Bone marrow (tissue), 2 donors: Measurements from ENCODE around the gene PCDH9.

Source experiments
- DNase-seq, 2 donors: peaks; one replicate each; lab custom pipeline; 2025; lab: John Stamatoyannopoulos, UW

The PCDH9 gene

DNA sequence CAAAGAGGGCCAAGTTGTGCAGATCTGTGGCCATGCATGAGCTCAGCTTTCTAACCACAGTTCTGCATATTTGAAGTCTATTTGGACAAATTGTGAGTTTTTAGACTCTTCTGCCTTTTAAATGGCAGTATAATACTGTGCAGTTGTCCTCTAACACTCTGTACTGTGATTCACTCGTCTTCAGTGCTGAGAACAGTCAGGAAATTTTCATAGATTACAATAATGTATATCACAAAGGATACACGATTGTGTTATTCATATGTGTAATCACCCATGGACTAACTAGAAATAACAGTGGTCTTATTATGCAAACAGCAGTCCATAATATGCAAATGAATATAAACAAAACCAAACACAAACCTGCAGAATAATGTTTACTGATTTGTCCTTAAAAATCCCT lies 259.1 kb downstream of the PCDH9 start:
- DNase-seq: no peak

DNA sequence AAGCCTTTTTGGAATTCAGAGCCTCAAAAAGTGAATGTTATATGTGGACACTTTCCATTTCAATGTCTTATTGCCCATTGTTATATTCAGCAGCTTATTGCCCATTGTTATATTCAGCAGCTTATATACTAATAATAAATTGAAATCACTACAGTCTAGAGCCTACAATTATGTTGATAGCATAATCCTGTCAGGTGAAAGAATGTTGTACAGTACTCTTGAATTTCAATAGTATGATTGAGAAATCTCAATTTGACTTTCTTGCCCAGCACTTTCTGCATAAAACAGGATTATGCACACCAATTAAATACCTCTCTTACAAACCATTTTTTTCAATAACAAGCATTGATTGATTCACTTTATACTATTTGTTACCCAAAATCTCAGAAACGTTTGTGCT lies 260.8 kb downstream of the PCDH9 start:
- no peak for DNase-seq

DNA sequence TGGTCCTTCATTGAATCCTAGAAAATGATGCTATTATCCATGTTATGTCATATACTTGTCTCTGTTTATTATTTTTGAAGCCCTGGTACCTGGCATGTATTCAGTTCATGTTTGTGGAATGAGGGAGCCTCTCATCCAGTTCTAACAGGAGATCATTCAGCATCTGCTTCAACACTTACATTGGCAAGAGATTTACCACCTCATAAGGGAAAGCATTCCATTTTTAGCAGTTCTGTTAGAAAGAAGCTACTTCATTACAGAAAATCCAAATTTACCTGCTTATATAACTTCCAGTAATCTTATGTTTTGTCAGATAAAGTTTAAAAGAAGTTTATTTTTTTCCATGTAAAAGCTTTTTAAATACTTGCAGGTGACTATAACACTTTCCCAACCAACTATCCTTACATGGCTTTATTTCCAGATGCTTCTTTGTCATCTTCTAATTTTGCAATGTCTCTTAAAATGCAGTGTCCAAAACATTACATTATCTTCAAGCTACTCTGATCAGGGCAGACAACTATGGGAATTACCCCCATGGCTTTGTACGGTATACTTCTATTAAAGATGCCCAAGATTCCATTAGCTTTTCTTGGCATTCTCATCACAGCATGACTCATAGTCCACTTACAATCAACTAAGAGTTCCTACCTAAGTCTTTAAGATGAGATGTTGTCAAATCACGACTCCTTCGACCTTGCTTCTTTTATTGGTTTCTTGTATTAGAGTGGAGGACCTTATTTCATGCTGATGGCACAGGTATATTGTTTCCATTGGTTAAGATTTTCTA lies 262.1 kb downstream of the PCDH9 start:
- no peak for DNase-seq

DNA sequence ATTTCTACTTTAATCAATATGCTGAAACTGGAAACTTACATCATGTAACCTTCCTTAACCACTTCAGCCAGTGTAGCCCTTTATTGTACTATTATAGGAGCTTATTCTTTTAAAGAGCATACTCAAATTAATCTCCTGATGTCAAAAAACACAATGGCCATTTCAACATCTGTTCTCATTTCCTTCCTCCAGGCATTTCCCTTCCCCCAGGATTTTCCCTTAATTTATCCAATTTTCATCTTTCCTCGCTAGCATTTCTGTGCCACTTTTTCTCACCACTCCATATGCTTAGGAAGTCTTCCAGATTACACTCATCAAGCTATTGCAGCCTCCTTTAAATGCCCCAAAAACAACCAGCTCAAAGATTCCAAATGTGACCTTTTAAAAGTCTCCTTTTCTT lies 265.0 kb downstream of the PCDH9 start:
- no peak for DNase-seq

DNA sequence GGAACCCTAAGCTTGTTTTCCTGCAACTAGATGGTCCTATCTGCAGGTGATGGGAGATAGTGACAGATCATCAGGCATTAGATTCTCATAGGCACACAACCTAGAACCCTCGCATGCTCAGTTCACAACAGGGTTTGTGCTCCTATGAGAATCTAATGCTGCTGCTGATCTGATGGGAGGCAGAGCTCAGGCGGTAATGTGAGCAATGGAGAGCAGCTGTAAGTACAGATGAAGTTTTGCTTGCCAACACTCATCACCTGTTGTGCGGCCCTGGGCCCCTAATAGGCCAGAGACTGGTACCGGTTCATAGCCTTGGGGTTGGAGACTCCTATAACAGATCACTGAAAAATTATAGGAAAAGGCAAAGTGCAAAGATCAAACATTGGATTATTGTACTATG lies 267.2 kb downstream of the PCDH9 start:
- DNase-seq: no peak

DNA sequence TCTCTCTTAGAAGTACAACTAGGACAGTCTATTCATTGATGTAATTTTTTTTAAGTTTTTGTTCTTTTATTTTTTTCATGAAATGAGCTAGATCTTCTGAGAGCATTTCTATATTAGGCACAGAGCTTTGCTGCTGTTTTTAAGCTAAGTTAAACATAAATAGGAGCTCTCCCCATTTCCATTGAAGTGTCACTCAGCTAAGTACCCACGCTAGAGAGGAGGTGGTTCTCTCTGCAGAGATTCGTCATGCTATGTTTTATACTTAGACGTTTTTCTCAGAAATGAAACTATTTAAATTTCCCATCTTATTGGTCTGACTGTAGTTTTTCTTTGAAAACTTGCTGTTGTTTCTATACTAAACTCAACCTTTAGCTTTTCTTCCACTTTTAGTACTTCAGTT lies 271.5 kb downstream of the PCDH9 start:
- no peak for DNase-seq

DNA sequence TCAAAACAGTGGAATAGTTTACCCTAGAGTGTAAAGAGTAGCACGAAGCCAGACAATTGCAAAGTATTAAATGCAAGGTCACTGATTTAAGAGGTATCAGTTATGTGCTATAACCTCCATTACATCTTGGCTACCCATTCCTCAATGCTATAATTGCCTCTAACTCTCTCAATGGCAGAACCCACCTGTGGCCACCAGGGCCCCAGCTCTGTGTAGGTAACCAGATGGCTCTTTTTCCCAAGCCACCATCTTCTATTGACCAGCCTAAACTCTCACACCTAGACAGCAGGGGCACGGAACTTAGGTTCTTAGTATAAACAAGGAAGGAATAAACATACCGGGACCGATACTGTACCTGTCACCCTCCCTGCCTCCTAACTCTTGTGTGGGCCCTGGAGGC lies 277.6 kb downstream of the PCDH9 start:
- no peak for DNase-seq

DNA sequence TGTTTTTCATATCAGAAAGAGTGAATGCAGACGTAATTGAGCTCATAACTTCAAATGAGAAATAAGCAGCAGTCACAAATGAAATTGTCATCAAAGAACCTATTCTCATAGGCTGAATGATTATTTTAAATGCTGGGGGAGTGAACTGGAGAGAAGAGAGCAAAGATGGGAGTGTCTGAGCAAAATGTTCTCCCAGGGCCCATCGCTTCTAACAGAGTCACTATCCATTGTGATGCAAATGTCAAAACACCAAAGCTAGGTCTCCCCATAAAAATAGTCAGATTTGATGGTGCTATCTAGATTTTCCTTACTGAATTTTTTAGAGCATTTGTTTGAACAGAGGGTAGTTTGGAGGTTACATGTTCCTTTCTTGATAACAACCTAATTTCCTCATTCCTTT lies 278.7 kb downstream of the PCDH9 start:
- no peak for DNase-seq

DNA sequence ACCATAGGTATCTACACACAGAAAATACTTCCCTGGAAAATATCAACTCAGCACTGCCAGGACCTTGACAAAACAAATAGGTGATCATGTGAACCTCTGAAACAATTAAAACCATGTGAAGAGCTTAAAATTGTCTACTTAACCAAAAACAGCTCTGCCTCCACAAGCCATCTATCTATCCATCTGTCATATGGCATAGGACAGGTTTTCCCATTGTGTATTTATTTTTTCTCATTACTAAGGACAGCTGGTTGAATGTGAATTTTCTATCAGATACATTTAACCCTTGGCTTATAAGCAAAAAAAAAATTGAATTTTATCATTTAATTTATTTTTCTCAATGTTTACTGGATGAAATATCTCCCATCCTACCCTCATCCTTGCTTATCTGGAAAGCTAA lies 279.5 kb downstream of the PCDH9 start:
- DNase-seq: no peak

DNA sequence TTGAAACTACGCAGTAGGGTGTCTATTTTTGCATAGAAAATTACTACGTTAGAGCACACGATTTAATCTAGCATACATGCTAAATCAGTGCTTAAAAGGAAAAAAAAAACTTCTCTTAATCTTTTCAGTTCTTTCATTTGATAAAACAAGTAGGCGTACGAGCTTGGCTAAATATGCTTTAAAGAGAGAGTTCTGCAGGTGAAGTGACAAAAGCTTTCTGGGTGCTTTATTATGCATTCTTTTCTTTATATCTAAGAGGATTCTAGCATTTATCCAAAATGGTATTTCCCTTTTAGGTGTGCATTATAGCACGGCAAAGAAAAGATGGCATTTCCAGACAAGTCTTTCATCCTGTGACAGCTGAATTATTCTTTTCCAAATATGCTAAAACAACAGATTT lies 281.2 kb downstream of the PCDH9 start:
- DNase-seq: no peak

DNA sequence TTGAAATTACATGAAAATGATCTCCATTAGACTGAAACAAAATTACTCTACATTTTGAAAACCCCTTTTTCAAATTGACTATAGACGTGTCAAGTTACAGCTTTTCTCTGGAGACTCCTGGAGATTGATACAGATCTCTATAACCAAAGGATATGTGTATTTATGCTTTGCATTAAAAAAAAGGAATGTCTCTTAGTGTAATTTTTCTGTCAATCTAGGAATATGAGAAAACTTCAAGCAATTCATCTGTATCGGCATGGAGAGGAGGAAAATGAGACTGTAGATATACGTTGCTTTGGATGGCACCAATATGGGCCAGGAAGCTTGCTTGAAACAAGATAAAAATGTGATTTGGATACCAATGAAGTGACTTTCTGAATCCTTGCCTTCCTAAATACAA lies 286.6 kb downstream of the PCDH9 start:
- DNase-seq: no peak

DNA sequence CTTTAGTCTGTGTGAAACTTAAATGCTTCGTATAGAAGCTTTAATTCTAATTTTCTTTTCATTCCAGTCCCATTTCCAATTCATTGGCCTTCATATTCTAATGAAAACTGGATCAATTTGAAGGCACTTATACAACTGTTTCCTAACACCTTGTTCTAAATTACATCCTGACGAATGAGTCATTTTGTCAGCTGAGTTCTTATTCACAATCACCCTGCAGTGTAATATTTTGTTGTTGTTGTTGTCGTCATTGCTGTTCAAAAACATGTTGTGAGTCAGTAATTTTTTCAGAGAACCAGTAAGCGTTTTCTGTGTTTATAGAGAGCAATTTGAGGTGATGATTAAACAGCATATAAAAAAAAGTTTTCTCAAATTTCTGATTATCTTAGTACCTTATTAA lies 290.0 kb downstream of the PCDH9 start:
- DNase-seq: no peak

DNA sequence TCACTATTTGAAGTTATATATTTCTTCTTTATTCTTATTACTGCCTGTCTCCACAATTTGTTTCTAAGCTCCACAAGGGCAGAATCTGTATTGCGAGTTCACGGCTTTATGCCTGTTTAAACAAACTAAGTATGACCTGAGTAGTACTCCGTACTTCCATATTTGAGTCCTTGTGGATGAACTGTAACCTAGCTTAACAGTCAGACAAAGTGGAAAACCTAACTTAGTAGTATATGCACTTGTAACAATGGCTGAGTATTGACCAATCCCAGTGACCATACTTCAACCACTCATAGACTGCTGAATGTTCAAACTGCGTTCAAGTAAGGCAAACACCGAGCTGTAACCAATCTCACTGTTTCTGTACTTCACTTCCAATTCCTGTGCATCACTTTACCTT lies 292.7 kb downstream of the PCDH9 start:
- no peak for DNase-seq

DNA sequence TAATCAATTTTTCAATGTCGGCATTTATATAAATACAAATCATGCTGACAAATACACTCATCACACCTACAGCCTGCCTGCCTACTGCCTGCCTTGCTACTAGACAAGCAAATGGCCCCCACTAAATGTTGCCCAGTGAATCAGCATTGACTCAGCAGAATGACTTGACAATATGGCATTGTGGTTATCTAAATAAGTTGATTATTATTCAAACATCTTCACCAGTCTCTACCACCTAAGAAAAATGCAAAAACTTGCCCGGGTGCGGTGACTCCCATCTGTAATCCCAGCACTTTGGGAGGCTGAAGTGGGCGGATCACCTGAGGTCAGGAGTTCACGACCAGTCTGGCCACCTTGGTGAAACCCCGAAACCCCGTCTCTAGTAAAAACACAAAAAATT lies 296.1 kb downstream of the PCDH9 start:
- no peak for DNase-seq

DNA sequence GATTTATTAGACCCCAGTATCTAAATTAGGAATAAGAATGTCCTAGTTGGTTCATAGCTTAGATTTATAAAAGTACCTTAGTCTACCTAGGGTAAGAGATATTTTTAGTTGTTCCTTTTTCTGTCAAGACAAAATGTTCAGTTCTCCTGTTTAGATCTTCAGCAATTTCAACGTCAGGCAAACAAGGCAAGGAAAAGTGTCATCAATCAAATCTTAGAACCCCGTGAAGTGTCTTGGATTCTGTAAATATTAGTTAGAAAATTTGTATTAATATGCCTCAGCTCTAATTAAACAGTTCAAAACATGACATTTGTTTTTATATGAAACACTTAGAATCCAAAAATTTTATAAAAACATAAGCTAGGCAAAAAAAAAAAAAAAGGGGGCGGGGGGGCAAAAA lies 296.6 kb downstream of the PCDH9 start:
- no peak for DNase-seq

DNA sequence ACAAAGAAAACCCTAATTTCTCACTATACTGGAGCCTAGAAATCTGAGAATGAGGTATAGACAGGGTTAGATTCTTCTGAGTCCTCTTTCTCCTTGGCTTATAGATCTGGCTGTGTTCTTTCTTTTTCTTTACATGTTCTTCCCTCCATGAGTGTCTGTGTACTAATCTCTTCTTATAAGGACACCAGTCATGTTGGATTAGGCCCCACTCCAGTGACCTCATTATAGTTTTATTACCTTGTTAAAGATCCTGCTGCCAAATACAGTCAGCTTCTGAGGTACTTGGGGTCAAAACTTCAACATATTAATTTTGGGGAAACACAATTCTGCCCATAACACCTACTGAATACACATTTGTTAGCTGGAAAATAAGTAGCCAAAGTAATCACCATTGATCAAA lies 302.6 kb downstream of the PCDH9 start:
- DNase-seq: no peak

DNA sequence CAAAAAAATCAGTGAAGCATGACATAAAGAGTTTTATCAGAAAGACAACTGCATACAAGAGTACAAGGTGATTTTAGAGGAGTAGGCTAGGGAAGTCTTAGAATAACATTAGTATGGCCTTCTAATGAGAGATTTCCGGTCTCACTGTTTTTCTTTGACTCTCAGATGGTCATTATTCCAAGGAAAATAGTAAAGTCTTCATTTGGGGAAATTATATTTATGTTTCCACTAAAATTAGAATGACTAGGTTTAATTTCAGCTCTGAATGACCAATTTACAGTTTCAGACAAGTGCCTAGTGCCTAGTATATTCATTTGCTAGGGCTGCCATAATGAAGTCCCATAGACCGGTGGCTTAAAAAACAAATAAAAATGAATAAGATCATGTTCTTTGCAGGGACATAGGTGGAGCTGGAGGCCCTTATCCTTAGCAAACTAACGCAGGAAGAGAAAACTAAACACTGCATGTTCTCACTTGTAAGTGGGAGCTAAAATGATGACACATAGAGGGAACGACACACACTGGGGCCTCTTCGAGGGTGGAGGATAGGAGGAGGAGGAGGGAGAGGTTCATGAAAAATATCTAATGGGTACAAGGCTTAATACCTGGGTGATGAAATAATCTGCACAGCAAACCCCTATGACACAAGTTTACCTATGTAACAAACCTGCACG lies 303.1 kb downstream of the PCDH9 start:
- DNase-seq: no peak

DNA sequence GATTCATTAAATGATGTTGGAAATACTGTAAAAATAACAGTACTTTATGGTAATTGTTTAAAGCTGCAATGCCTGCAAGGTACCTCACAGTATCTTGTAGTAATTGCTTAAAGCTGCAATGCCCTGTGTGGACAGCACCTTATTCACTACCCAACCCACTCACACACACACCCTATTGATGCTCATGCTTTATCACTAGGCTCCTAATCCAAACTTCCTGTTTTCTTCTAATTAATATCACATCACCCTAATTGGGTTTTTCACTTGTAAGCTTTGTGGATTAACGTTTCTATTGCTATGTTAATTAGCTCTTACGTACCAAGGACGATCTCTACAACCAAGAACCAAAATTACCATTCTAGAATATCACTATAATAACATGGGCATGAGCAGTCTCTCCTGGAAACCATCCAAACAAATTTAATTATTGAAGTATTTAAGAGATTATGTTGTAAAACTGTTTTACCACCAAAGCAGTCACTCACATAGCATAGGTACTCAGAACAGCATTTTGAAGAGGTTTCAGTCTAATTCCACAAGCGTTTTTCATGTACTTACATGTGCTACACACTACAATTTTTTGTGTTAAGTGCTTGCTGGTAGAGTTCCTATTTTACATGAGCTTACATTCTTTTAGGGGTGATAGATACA lies 303.8 kb downstream of the PCDH9 start:
- DNase-seq: no peak

DNA sequence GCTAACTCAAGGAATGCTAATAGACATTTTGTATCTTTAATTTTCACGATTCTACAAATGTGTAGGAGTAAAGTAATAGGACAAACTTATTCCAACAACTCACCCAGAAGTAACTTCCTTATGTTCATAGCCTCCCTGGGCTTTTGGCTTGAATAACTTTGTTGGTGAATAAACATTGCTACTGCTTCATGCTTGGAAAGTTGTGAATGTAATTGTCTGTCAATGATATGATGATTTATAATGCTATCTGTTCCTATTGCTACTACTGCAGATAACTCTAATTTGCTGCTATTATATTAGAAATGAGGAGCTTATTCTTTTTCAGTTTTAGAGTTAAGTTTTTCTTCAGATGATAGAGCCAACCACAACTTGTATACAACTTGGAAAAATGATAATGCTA lies 307.7 kb downstream of the PCDH9 start:
- no peak for DNase-seq

DNA sequence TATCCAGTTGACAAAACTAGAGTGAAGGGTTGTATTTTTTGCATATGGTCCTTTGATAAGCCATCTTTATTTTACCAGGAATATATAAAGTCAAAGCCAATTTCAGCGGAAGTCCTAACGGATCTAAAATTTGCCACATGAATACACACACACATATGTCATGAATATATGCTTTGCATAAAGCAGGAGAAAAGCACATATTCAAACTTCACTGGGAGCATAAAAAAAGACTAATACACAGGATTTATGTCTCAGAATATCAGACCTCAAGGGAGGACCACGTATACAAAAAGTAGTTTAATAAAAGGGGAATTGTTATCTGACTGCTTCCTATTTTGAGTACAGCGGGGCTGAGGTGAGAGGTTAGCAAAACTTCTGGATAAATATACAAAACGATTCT lies 308.7 kb downstream of the PCDH9 start:
- no peak for DNase-seq

DNA sequence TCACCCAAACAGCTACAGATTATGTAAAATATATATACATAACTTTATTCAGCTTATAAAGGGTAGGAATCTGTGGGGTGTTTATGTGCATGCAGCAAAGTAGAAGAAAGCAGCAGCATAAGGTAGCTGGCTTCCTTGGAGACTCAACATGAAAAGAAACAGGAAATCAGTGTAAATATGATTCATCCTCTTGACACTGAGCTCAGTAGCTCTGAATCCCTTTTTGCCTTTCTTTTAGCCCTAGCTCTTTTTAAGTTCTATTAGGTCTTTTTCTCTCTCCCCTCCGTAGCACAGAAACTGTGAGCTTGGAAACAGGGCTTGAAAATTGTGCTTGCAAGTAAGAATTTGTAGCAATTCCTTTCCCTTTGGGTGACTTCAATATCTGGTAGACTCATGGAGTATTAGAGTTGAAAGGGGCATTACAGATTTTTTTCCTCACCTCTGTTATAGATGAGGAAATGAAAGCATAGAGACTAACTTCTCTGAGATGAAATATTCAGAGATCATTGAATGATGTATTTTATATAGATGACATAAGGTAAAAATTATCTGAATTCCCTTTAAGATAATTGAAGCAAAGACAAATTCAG lies 314.4 kb downstream of the PCDH9 start:
- DNase-seq: no peak

DNA sequence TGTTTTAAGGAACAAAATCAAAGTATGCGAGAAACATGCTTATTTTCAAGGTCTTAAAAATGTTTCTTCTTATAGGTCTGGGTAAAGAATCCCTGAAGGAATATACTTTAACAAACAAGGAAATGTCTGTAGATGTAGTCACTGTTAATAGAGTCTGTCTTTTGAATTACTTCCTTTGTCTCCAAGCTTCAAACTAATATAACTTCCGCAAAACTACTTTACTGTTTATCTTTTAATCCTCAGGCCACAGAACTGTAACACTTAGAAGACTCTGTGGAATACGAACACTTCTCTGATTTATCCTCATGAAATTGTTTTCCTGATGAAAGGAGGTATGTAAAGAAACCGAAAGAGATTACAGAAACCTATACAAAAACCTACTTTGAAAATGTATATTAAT lies 316.0 kb downstream of the PCDH9 start:
- DNase-seq: no peak

DNA sequence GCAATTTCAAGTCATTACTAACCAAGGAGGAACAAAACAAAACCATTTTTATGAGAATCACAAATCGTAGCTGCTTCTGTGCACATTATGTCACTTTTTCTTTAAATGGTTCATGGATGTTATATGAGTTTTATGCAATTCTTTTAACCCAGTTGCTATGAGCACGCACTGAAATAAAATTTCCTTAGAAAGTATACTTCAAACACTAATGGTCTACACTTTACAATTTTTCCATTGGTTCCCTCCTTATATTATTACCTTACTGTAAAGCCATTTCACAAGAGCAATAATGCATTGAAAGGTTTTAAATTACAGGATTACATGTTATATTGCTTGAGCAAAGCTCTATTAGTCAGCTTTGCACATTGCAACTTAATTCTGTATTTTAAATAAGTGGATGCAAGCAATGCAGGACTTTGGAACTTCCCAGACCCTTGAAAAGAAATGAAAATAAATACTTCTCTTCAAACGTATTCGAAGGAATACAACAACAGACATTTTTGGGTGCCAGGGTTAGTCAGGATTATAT lies 318.7 kb downstream of the PCDH9 start:
- no peak for DNase-seq
